HG02885 (cell line): ENCODE data around the gene IGF2BP3.

Source experiments
- ATAC-seq: cut with Tn5 transposase; IDR thresholded peaks from one replicate; pipeline ENCODE4 v1.9.1; 2021; ENCODE audit warnings: mild to moderate bottlenecking; ENCODE audit not compliant: unreplicated experiment, poor library complexity

Gene IGF2BP3

DNA sequence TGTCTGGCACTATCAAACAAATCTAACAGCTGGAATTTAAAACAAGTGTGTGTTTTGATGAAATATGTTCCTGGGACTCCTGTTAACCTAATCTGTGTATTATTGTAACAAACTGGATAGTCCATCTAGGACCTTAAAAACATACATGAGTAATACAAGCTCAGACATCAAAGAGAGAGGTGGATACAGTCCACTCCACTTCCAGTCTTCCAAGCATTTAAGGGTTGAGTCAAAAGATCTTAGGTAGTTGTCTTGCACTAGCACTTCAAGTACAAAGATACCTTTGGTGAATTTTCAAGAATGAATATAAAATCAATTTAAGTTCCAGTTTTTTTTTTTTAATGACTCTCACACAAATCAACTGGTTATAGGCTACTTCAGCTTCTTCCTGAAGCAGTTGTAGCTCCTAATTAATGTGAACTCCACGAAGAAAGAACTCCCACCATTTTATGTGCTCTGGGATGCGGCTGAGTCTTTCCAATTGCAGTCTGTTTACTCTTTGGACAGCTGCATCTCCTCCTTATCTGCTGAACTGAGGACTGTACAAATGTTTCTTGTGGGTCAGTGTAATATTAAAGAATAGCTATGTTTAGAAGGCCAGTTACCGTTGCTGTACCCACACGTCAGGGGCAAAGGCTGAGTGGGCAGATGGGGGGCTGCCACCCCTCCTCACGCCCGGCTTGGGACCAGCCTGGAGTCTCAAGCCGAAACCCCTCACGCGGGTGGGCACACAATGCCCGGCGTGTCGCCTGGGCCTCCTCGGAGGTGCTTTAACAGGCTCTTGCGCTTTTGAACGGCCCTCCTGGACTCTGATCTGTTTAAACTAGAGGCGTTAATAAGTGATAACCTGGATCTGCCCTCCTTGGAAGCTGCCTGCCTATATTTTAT lies 2.9 kb upstream of the IGF2BP3 start:
- no peak for ATAC-seq

DNA sequence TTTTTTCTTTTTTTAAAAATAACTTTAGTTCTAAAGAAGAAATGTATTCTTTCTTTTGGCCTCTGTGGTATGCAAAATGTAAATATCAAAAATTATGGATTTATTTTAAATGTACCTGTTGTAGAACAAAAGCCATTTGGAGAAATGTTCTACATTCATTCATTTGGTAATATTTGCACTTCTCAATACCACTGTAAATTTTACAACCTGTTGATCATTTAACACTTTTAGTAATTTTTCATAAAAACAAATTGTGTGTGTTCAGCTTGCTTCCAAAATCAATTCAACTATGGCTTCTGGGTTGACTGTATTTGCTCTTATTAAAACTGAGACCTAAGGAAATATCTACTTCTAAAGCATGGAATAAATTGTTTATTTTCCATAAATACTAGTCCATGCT lies 2.3 kb upstream of the IGF2BP3 start:
- ATAC-seq, result no peak

DNA sequence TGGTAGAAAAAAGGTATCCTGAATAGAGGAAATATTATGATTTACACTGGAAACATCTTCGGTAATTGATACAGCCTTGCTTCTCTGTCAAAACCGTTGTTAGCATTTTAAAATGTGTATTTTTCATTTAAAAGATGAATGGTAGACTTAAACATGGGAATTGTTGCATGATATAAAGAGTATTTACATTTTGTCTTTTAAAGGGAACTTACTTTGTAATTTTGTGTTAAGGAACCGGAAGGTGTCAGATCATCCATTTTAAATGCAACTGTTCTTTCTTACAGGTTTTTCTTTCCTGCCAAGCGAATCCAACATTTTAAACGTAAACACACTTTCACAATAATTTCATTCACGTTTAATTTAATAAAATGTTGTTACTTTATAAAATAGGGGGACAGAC lies 1.8 kb upstream of the IGF2BP3 start:
- ATAC-seq, result no peak

DNA sequence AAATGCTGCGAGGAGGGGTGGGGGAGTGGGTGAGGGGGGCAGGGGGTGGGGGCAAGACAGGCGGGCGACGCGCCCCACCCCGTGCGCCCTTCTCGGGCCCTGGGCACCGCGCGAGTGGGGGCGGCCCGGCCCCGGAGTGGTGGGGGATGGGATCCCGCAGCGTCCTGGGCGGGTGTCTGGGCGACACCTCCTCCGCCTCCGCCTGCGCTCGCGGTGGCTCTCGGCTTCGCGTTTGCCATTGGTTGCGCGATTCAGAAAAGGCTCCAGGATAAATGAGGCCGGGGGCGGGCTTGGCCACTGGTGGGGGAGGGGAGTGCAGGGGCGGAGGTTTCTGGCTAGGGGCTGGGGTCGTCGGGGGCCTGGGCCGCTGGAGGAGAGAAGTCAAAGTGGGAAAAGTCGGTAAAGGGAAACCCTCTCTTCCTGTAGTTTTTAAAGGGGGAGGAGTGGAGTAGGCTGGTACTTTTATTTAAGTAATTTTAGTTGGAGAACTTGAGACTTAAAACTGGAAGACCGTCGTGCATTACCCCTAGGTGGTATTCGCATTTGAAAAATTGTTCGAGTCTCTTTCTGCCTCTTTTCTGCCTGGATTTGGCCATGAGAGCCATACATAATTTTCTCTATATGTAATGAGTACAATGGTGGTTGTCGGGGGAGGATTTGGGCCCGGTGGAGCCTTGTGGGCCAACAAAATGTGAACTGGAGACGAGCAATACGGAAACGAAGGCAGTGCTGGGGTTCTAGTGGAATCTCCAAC lies 992 bp upstream of the IGF2BP3 start:
- peak; percentile 35 for ATAC-seq

DNA sequence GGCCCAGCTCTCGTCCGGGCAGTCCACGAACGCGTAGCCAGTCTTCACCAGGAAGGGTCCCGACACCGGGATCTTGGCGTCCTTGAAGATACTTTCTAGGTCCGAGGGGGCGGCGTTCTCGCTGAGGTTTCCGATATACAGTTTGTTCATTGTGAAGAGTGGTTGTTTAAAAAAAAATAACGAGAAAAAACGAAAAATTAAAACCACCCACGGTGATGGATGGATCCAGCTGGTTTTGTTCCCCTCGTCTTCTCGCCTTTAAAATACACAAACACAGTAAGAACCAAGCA lies 385 bp downstream of the IGF2BP3 start:
- no peak for ATAC-seq

DNA sequence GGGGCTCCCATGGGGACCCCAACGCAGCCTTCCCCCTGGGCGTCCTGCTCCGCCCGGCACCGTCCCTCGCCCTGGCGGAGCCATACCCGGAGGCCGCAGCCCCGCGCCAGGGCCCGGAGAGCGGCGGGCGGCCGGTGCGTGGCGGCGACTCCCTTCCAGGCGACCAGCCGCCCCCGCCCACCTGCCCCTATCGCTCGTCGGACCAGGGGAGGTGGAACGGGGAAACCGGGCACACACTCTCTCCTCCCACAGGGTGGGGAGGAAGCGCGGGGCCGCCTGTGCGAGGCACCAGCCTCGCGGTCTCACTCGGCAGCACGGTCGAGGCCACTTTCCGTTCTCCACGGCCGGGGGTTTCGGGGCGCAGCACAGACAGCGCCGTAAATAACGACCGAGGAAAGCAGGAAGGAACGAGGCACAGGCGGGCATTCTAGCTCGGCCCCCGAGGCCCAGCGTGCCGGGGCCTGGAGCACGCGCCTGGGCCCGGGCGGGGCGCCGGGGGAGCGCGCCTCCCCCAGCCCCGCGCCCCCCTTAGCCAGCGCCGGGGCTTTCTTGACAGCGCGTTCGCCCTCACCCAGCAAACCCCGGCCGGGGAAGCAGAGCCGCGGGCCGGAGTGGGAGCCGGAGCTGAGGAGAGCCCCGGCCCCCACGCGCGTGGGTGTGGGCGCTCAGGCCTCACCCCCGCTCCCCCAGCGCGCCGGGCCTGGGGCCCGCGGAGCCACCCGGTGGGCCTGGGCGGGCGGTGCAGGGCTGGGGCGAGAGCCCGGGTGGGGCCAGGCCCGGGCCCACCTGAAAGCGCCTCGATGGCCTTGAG lies 936 bp downstream of the IGF2BP3 start:
- ATAC-seq, result peak; percentile 19

DNA sequence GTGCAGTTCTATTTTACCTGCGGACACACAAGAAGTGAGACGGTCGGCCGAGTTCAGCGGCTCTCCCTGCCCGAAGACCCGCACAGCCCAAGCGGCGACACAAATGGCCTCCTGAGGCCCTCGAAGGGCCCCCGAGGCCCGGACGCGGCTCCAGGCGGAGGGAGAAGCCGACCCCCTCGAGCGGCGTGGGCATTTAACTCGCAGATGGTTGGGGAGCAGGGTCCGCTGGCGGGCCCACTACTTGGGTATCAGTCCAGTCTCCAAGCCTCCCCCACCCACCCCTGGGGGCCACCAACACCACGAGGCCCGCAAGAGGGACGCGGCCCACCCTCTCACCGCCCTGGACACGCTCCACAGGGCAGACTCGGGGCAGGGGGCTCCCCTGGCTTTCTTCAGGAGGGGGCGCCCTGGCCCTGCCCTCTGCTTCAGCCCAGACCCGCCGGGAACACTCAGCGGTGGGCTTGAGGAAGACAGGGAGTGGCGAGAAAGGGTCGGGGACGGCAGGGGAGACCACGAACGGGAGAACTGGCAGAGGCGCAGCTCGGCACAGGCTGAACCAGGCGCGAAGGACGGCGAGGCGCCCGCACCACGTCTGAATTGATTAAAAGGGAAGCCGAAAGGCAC lies 1.7 kb downstream of the IGF2BP3 start:
- ATAC-seq, result peak; percentile 0

DNA sequence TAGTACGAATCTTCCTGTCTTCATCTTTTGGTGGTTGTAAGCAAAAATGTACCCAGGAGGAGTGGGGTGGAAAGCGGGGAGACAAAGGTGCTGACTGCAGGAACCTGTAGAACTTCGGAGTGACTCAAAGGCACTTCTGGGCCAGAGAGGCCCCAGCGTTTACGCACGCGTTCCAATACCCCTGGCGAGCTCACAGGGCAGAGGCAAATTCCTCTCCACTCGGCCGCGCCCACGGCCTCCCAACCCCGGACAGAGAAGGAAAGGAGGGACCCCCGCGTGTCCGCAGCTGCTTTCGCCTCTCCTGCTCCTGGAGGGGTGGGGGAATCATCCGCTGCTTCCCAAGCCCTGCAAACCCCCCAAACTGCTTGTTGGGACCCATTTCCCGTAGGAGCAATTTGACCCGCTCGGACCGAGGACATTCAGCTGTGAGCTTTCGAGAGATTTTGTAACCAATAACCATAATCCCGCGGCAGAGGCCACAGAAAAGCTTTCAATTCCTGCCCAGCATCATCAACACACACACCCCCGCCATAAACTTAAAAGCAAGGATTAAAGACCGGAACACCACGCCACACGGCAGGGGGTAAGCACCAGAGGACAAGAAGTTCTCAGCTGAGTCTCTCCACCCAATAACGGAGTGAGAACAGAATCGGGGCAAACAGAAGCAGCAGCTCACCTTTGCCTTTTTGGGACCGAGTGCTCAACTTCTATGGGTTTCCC lies 2.3 kb downstream of the IGF2BP3 start:
- ATAC-seq, result no peak

DNA sequence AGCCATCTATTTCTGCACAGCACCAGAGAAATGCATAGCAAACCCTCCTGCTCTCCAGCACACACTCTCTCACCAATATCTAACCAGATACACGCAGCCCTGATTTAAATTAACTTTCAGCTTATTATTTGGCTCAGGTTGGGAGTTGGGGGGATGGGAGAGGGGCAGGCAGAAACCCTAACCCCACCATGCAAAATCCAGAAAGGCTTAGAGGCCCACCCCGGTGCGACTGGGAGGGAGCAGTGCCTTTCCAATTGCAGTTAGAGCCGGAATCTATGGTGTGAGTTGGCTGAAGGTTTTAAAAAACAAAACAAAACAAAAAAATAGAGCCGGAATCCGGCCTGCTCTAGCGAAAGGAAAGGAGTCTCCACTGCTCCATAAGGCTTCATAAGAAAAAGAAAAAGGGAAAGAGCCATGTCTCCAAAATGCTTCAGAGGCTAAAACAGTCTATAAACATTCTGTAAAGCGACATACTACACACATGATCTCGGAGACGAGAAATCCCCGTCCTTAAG lies 2.9 kb downstream of the IGF2BP3 start:
- no peak for ATAC-seq

DNA sequence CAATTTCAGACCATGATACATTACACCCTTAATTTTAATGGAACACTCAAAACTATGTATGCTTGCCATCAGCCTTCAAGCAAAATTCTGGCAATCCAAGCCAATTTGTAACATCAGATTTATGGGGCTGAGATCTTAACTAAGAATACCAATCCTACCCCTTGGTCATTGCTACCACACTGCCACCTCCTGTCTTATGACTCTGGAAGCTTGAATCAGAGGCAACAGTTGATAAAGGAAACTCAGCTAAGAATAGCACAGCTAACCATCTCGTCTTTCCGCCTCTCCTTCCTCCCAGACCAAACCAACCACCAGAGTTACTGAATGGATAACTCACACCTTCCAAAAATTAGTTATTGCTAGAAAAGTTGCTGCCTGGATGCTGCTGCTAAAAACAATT lies 7.4 kb downstream of the IGF2BP3 start:
- no peak for ATAC-seq

DNA sequence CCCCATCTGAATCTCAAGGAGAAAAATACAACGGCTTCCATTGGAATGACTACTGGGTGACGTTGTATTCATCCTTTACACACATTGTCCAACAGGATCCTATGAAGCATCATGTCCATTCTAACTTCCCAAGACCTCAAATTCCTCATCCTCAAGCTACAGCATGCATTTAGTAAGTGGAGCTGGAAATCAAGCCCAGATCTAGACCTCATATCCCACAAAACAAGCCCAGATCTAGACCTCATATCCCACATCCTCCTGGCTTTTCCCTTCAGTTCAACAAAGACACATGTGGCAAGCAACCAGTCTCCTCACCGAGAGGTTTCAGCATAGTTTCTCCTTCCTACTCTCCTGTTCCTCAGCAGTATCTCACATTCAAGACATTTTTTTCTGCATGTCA lies 12.2 kb downstream of the IGF2BP3 start:
- no peak for ATAC-seq

DNA sequence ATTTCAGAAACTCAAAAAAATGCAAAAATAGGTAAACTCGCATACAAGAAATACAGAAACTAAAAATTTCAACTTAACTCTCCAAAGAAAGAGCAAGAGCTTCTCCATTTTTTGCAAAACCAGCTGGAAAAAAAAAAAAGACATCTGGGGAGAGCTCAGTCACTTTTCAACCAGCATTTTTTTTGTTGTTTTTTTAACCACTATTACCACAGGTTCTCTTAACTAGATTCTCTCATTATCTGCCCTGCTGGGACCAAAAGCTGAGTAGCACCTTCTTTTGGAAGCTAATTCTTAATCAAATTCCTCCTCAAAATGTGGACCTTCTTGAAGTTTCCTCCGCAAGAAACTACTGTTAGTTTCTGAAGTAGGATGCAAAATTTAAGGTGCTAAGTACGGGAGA lies 14.2 kb downstream of the IGF2BP3 start:
- ATAC-seq, result no peak

DNA sequence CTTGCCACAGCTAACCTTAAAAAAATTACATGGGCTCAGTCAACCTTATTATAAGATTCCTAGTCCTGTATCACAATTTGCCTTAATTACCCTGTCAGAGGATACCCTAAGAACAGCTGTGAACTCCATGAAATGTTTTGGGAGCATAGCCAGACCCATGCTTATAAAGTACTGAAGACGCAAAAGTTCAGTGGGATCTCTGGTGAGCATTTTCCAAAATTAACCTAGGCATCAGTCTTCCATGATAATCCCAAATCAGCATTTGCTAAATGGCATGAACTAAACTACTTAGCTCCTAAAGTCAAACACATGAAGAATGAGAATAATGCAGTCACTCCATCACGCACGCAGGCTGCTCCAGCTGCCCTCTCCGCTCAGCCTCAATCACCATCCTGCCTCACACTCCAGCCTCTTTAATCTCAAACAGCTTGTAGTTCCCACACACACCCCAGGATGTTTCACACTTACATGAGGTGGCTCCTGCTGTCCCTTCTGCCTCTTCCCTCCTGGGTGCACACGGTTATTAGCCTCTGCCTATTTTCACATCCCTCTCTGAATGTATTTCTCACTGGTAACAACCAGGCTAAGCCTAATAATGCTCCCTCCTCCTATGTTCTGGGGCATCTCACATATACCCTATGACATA lies 15.3 kb downstream of the IGF2BP3 start:
- no peak for ATAC-seq

DNA sequence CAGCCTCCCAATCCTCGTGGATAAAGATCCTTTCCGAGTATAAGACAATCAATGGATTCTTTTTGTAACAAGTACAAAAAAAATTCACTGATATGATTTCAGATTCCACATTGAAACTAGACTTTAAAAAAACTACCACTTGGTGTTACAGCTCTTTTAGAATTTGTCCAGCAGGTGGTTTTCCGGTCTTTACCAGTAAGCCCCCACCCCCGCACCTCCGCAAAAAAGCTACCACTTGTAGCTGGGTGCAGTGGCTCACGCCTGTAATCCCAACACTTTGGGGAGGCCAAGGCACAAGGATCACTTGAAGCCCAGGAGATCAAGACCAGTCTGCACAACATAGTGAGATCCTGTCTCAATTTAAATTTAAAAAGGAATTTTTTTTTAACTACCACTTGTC lies 19.8 kb downstream of the IGF2BP3 start:
- no peak for ATAC-seq

DNA sequence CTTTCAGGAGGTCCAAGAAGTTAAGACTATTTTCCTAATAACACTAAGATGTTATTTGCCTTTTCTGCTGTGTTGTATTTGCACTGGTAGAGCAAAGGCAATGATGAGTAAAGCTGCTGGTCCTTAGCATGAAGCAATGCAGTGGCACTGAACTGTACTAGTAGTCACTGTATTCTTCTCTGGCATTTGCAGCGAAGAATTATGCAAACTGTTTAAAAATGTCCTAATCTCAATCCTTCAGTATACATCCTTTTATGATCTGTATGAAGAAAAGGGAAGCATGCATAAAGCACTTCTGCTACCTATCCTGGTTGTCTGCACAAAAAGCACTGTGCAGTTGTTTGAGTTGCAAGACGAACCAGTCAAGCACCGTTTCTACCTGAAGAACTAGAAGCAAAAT lies 20.4 kb downstream of the IGF2BP3 start:
- no peak for ATAC-seq

DNA sequence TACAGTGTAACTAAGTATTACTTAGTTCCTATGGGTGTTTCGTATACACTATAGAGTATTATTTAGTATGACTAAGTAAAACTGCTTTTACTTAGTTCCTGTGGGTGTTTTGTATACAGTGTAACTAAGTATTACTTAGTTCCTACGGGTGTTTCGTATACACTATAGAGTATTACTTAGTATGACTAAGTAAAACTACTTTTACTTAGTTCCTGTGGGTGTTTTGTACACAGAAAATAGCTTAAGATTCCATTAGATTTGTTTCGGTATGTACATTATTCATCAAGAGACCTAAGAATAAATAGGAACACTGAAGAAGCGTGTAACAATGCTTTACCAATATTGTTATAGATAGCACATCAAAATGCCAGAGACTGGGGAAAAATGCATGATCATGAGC lies 25.0 kb downstream of the IGF2BP3 start:
- peak; percentile 64 for ATAC-seq

DNA sequence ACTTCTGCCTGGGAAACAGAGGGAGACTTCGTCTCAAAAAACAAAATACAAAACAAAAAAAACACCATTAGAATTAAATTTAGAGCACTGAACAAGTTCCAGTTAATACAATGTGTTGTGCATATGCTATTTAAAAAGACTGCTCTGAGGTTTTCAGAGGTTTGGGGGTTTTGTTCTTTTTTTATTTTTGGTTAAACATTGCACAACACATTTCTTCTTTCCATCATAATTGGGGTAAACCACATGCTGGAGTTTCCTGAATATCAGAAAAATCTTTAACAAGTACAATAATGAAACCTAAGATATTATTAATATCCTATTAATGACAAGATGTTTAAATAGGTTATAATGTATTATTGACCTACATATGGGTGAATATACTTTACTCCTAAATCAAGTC lies 26.3 kb downstream of the IGF2BP3 start:
- ATAC-seq, result no peak

DNA sequence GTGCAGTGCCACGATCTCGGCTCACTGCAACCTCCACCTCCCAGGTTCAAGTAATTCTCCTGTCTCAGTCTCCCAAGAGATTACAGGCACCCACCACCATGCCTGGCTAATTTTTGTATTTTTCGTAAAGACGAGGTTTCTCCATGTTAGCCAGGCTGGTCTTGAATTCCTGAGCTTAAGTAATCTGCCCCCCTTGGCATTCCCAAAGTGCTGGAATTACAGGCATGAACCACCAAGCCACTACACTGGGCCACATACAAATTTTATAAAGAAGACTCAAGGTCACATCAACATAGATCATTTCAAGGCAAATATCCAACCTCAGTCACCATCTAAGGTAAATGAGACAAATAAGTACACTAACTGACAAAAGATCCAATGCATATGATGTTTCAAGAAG lies 32.1 kb downstream of the IGF2BP3 start:
- no peak for ATAC-seq

DNA sequence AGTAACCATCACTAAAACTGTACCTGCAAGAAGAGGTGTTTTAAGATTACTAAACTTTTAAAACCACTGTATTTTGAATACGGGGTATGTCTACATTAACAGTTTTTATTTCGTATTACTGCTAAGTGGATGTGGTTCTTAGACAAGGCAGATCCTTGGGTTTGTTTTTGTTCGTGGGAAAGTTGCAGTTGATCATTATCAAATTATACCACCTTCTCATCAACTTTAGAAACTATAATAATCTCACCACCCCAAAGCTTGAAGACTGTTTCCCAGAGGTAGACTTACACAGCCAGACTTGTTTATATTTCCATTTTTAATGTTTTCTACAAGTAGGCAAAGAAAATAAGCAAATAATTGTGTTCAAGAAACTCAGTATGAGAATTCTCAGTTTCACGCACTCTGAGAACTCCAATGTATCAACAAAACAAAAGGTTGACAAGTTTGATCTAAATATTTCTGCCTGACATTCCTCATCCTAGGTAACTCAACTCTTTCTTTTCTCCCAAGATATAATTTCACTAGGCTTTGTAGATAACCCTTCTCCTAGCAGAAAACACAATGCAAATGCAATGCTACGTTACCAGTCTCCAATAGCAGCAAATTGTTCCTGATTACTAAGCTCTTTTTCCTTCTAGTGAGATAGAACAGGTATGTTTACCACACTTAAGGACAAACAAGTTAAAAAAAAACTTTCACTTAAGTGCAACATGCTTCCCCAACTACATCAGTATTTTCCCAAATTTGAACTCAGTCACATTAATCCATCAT lies 36.0 kb downstream of the IGF2BP3 start:
- ATAC-seq, result no peak
